Tibial nerve (tissue), 4 donors: ENCODE data around the gene MMGT1.
"Not testable (repeated sequence)": the region's sequence is repeated elsewhere in the genome, so short reads cannot be mapped to it uniquely, and the experiment has no call there.

Experiments used
- CTCF ChIP-seq, 5 experiments: fragments of 200-600 bp in 3 of 5; fragments of 450-650 bp in 2 of 5; sonication (generic) in 3 of 5; IDR thresholded peaks; one replicate each; pipeline ENCODE4 v1.5.1; 2016 to 2019; ENCODE audit warnings: antibody characterized with exemption in 5 of 5, mild to moderate bottlenecking in 3 of 5, moderate library complexity in 2 of 5
- EP300 ChIP-seq, 2 donors: sonication (generic); formaldehyde crosslinking; IDR thresholded peaks; one replicate each; pipeline ENCODE4 v1.6.1; 2017; ENCODE audit warnings: antibody characterized with exemption in 2 of 2, mild to moderate bottlenecking in 1 of 2
- POLR2A ChIP-seq, 2 donors: fragments of 450-650 bp; IDR thresholded peaks; one replicate each; pipeline ENCODE4 v1.6.1; 2017; ENCODE audit warnings: antibody characterized with exemption in 2 of 2, mild to moderate bottlenecking in 2 of 2, moderate library complexity in 2 of 2

- not testable (repeated sequence) for TF ChIP-seq CTCF, EP300, POLR2A (IDR thresholded peaks at IDR 0.05)
Observed at GRCh38 chrX:135920516-135920915, 53.3 kb downstream of the MMGT1 start.
